ENCODE measurements around the gene YEATS4. TPM values are rescaled to one million over a fixed set of nuclear protein-coding genes. Genes with fewer than 3 reads are reported as not detected.

YEATS4 gene
- total and polyA plus RNA-seq, 9 of the 15 experiments (the other 6 are each of a cell fraction or from before 2014, with no cell fraction given), result 25.9 to 92.2 (median 49.2) TPM

- TF ChIP-seq, protein P1, sequence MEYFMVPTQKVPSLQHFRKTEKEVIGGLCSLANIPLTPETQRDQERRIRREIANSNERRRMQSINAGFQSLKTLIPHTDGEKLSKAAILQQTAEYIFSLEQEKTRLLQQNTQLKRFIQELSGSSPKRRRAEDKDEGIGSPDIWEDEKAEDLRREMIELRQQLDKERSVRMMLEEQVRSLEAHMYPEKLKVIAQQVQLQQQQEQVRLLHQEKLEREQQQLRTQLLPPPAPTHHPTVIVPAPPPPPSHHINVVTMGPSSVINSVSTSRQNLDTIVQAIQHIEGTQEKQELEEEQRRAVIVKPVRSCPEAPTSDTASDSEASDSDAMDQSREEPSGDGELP (CRISPR knock-in tag; IDR thresholded peaks at IDR 0.05; ENCODE audit: borderline replicate concordance), result peak; percentile 87
- TF ChIP-seq THAP7 (CRISPR knock-in tag; IDR thresholded peaks at IDR 0.05) (peak; percentile 68; the same call in 1 of the 2 replicates), HNRNPL (IDR thresholded peaks at IDR 0.05; ENCODE audit: low read depth, low read length) (no peak), TAF7 (tag; IDR thresholded peaks at IDR 0.05) (peak; percentile 81), NELFE (IDR thresholded peaks at IDR 0.05; ENCODE audit: insufficient read depth, insufficient read length) (no peak), ZNF444 (CRISPR knock-in tag; IDR thresholded peaks at IDR 0.05) (no peak), XRCC5 (IDR thresholded peaks at IDR 0.05; ENCODE audit: low read depth, low read length) (no peak), SIX5 (IDR thresholded peaks at IDR 0.05; ENCODE audit: borderline replicate concordance in 1 of 2, insufficient read depth in 1 of 2, low read depth in 1 of 2, low read length in 2 of 2) (no peak), SP2 (IDR thresholded peaks at IDR 0.05; ENCODE audit: extremely low read depth, low read depth, low read length, poor library complexity, severe bottlenecking) (peak; percentile 15), KLF1 (tag; IDR thresholded peaks at IDR 0.05) (peak; percentile 81; the same call in 1 of the 2 replicates), TRIM24 (IDR thresholded peaks at IDR 0.05) (peak; percentile 52 to 68; a peak in 3 of 4 replicates), BHLHE40 (IDR thresholded peaks at IDR 0.05; ENCODE audit: low read length) (0 out of 2 replicates have a peak, but pooled peaks have one; percentile 13), THAP12 (CRISPR knock-in tag; IDR thresholded peaks at IDR 0.05) (0 out of 2 replicates have a peak, but pooled peaks have one; percentile 18), SRSF1 (IDR thresholded peaks at IDR 0.05; ENCODE audit: low read depth, low read length) (no peak; the same call in 1 of the 2 replicates), ELF1 (tag; IDR thresholded peaks at IDR 0.05) (peak; percentile 71), RBBP5 (IDR thresholded peaks at IDR 0.05; ENCODE audit: borderline replicate concordance, insufficient read depth, low read length, poor library complexity, severe bottlenecking) (peak; percentile 89), ZBED1 (IDR thresholded peaks at IDR 0.05) (peak; percentile 70), SMAD1 (IDR thresholded peaks at IDR 0.05; ENCODE audit: low read depth, low read length, partially characterized antibody) (peak; percentile 43), NCOA2 (IDR thresholded peaks at IDR 0.05; ENCODE audit: partially characterized antibody in 2 of 2) (no peak), SMARCC2 (IDR thresholded peaks at IDR 0.05; ENCODE audit: low read depth) (no peak), HIVEP1 (CRISPR knock-in tag; IDR thresholded peaks at IDR 0.05) (no peak), CXXC5 (CRISPR knock-in tag; IDR thresholded peaks at IDR 0.05) (peak; percentile 82)
Measured at GRCh38 chr12:69359531-69360347, at the start of gene YEATS4 (continued).
